Parathyroid adenoma (tissue), 2 donors: ENCODE measurements around the gene HCN4.

Experiments used
- H2AFZ ChIP-seq: fragments of 300-600 bp; sonication (generic); one replicate; pipeline ENCODE4 v1.7.0; 2017; ENCODE audit warnings: antibody characterized with exemption, mild to moderate bottlenecking
- H3K27ac ChIP-seq: fragments of 300-600 bp; sonication (generic); one replicate; pipeline ENCODE4 v1.7.0; 2017
- H3K27me3 ChIP-seq: fragments of 300-600 bp; sonication (generic); one replicate; pipeline ENCODE4 v1.7.0; 2017; ENCODE audit warnings: low read length; ENCODE audit not compliant: control insufficient read depth, insufficient read depth
- H3K36me3 ChIP-seq: fragments of 300-600 bp; sonication (generic); one replicate; pipeline ENCODE4 v1.7.0; 2017; ENCODE audit warnings: low read length; ENCODE audit not compliant: control insufficient read depth, insufficient read depth
- H3K4me1 ChIP-seq: fragments of 300-600 bp; sonication (generic); one replicate; pipeline ENCODE4 v1.7.0; 2017; ENCODE audit warnings: control low read depth
- H3K4me2 ChIP-seq: fragments of 300-600 bp; sonication (generic); one replicate; pipeline ENCODE4 v1.7.0; 2017; ENCODE audit warnings: low read length
- H3K4me3 ChIP-seq: fragments of 300-600 bp; sonication (generic); one replicate; pipeline ENCODE4 v1.7.0; 2017; ENCODE audit warnings: low read depth, low read length
- H3K79me2 ChIP-seq: fragments of 300-600 bp; sonication (generic); one replicate; pipeline ENCODE4 v1.7.0; 2017; ENCODE audit warnings: control low read depth
- H3K9ac ChIP-seq: fragments of 300-600 bp; sonication (generic); one replicate; pipeline ENCODE4 v1.7.0; 2017; ENCODE audit warnings: mild to moderate bottlenecking
- H3K9me3 ChIP-seq: fragments of 300-600 bp; sonication (generic); one replicate; pipeline ENCODE4 v1.7.0; 2017; ENCODE audit warnings: low read length; ENCODE audit not compliant: control insufficient read depth
- CTCF ChIP-seq: fragments of 300-600 bp; sonication (generic); IDR thresholded peaks from one replicate; pipeline ENCODE4 v1.7.0; 2017; ENCODE audit warnings: antibody characterized with exemption, mild to moderate bottlenecking
- donor health status: primary hyperparathyroidism.

HCN4 gene

GRCh38 chr15:73375012-73375411 lies 6.3 kb upstream of the HCN4 start:
- TF ChIP-seq CTCF, result no peak
- Histone ChIP-seq H2AFZ (no peak overlapping the region), H3K79me2 (no peaks in the 10 kb centered on the region), H3K9ac (no peak overlapping the region), H3K9me3 (no peaks in the 10 kb centered on the region), H3K36me3 (no peaks in the 10 kb centered on the region), H3K4me2 (no peak overlapping the region), H3K27ac (no peak overlapping the region), H3K27me3 (no peaks in the 10 kb centered on the region), H3K4me3 (no peak overlapping the region), H3K4me1 (no peaks in the 10 kb centered on the region)

DNA sequence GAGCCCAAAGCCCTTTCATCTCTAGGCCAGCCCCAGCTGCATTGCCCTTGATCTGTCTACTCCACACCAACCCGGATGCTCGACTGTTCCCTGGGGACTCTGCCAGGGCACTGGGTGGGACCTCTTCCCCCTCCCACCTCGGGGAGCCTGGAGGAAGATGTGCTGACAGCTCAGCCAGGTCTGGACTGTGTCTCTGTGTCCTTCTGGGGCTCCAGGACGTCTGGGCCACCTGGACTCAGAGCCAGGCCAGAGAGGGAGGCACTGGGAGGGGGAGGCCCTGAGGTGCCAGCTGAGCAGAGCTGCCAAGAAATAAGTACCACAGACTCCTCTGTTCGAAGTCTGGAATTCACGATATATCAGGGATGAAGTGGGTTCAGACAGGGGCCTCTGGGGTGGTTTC lies 5.8 kb upstream of the HCN4 start:
- Histone ChIP-seq H3K79me2 (no peaks in the 10 kb centered on the region), H3K36me3 (no peaks in the 10 kb centered on the region), H3K9me3 (no peaks in the 10 kb centered on the region), H3K4me2 (no peak overlapping the region), H3K4me3 (no peak overlapping the region), H3K4me1 (no peaks in the 10 kb centered on the region), H3K27ac (no peak overlapping the region), H3K27me3 (no peaks in the 10 kb centered on the region), H2AFZ (no peak overlapping the region), H3K9ac (no peak overlapping the region)
- TF ChIP-seq CTCF, result no peak

DNA sequence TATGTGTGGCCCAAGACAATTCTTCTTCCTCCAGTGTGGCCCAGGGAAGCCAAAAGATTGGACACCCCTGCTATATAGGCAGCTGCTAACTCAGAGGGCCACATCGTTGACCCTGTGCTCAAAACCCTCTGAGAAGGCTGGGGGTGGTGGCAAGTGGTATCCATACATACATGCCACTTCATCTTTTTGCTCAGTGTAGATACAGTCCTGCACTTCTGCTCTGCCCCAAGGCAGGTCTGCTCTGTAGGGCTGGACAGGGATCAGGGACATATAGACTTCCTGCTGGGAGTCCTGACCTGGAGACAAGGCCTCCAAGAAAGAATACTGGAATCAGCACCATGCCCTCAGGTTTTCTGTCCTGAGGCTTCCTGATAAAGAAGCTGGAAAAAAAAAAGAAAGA lies 4.5 kb upstream of the HCN4 start:
- no peak for TF ChIP-seq CTCF
- Histone ChIP-seq H2AFZ (no peak overlapping the region), H3K4me3 (no peak overlapping the region), H3K4me1 (no peaks in the 10 kb centered on the region), H3K27ac (no peak overlapping the region), H3K79me2 (no peaks in the 10 kb centered on the region), H3K4me2 (no peak overlapping the region), H3K36me3 (no peaks in the 10 kb centered on the region), H3K27me3 (no peaks in the 10 kb centered on the region), H3K9ac (no peak overlapping the region), H3K9me3 (no peaks in the 10 kb centered on the region)

GRCh38 chr15:73371812-73372211 lies 3.1 kb upstream of the HCN4 start:
- Histone ChIP-seq H3K4me2 (no peak overlapping the region), H3K79me2 (no peaks in the 10 kb centered on the region), H3K9ac (no peak overlapping the region), H2AFZ (no peak overlapping the region), H3K36me3 (no peaks in the 10 kb centered on the region), H3K27me3 (no peaks in the 10 kb centered on the region), H3K4me1 (no peaks in the 10 kb centered on the region), H3K4me3 (no peak overlapping the region), H3K27ac (no peak overlapping the region), H3K9me3 (no peaks in the 10 kb centered on the region)
- TF ChIP-seq CTCF, result no peak

GRCh38 chr15:73370151-73370550 lies 1.4 kb upstream of the HCN4 start:
- Histone ChIP-seq H2AFZ (no peak overlapping the region), H3K27ac (no peak overlapping the region), H3K27me3 (no peaks in the 10 kb centered on the region), H3K79me2 (no peaks in the 10 kb centered on the region), H3K9ac (no peak overlapping the region), H3K9me3 (no peaks in the 10 kb centered on the region), H3K4me2 (no peak overlapping the region), H3K4me3 (no peak overlapping the region), H3K36me3 (no peaks in the 10 kb centered on the region), H3K4me1 (no peaks in the 10 kb centered on the region)
- no peak for TF ChIP-seq CTCF
